HG03159 (cell line): Measurements from ENCODE around the gene CCDC127.
"Not testable (repeated sequence)": the region's sequence is repeated elsewhere in the genome, so short reads cannot be mapped to it uniquely, and the experiment has no call there.

Experiments
- ATAC-seq: cut with Tn5 transposase; IDR thresholded peaks from one replicate; pipeline ENCODE4 v1.9.1; 2021; ENCODE audit warnings: mild to moderate bottlenecking, moderate library complexity; ENCODE audit not compliant: unreplicated experiment

The CCDC127 gene

GRCh38 chr5:204462-204861 is 13.5 kb downstream of the CCDC127 start:
- ATAC-seq, result no peak

- no peak for ATAC-seq
Observed at GRCh38 chr5:204001-204400, 14.0 kb downstream of the CCDC127 start.

DNA sequence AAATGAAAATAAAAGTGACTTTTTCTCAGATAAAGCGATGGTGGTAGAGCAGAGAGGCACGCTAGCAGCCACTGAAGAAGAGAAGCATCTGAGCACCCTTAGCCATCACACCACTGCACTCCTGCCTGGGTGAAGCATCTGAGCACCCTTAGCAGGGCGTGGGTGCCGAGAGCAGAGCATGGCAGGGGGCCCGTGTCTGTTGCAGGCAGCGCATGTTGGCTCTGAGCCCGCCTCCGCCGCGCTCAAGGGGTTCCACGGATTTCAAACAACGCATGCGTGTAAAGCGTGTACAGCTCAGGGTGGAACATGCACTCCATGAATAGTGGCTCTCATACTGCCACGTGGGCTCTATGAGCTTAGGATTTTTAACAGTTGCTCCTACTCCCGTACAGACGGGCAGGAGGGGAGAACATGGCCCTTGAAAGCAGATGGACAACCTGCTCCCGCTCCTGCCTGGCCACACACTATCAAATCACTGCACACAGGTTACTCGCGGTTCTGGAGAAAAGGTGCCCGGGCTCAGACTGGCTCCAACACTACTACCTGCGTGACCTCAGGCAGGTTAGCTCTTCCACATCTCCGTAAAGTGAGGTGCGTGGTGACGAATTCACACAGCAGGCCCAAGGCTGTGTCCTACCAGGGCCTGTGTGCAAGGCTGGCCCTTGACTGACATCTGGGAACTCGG is 14.6 kb downstream of the CCDC127 start:
- no peak for ATAC-seq

DNA sequence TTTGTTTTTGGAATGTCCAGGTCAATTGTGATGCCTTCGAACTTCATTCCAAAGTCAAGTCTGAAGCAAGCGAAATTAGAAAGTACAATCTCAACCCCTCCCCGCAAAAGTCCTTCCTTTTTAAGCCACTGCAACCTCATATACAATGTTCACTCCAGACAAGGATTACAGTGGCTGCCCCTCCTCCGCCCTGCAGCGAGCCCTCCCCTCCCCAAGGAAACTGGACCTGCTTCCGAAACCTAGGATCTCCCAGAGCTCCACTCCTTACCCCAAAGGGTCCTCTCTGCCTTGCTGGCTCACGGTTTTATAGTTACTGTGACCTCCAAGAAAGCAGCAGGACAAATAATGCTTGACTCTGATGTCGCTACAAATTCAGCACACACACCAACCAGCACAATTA is 16.3 kb downstream of the CCDC127 start:
- no peak for ATAC-seq

- ATAC-seq, result no peak
Observed at GRCh38 chr5:200985-201384, 17.0 kb downstream of the CCDC127 start.

- no peak for ATAC-seq
Observed at GRCh38 chr5:199950-200645, 17.9 kb downstream of the CCDC127 start.

GRCh38 chr5:199197-199949 is 18.6 kb downstream of the CCDC127 start:
- no peak for ATAC-seq

GRCh38 chr5:198516-199196 is 19.3 kb downstream of the CCDC127 start:
- ATAC-seq, result no peak

DNA sequence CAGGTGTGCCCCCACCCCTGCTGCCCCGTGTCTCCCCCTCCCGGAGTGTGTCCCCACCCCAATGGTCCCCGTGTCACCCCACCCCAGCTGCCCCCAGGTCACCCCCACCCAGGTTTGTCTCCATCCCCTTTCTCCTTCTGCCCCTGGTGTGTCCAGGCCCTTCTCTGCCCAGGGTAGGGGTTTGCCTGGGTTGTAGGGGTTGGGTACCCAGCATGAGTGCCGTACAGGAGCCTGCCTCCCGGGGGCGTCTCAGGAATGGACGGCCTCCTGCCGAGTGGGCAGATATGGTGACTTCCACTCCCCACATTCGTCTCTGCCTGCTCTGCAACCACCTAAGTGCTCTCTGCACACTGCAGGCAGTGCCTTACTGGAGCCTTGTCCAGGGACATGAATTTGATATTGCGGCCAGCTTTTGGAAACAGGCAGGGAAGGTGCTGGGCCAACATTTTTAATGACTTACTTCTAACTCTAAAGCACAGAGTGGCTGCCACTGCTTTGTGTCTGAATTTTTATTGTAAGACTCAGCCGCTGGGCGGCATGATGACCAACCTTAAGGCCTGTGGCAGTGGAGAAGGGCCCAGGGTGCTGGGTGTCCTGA is 20.0 kb downstream of the CCDC127 start:
- no peak for ATAC-seq

DNA sequence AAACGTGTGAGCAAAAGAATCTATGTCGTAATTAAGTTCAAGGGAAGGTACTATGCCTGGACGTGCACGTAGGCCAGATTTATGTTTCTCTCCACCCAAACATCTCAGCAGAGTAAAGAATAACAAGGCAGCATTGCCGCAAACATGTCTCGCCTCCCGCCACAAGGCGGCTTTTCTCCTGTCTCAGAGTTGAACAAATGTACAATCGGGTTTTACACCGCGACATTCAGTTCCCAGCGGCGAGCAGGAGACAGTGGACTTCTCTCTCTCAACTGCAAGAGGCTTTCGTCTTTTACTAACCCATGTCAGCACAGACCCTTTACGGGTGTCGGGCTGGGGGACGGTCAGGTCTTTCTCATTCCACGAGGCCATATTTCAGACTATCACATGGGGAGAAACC is 20.9 kb downstream of the CCDC127 start:
- ATAC-seq, result not testable (repeated sequence)

DNA sequence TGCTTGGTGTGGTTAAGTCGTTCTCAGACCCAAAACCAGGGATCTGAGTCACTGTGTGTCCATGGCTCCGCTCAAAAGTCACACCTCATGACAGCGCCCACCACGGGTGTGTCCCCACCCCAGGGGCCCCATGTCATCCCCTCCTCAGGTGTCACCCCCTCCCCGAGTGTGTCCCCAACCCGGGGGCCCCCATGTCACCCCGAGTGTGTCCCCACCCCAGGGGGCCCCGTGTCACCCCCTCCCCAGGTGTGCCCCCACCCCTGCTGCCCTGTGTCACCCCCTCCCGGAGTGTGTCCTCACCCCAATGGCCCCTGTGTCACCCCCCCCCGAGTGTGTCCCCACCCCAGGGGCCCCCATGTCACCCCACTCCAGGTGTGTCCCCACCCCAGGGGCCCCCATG is 21.6 kb downstream of the CCDC127 start:
- ATAC-seq, result no peak

GRCh38 chr5:195401-196160 is 22.4 kb downstream of the CCDC127 start:
- ATAC-seq, result no peak

DNA sequence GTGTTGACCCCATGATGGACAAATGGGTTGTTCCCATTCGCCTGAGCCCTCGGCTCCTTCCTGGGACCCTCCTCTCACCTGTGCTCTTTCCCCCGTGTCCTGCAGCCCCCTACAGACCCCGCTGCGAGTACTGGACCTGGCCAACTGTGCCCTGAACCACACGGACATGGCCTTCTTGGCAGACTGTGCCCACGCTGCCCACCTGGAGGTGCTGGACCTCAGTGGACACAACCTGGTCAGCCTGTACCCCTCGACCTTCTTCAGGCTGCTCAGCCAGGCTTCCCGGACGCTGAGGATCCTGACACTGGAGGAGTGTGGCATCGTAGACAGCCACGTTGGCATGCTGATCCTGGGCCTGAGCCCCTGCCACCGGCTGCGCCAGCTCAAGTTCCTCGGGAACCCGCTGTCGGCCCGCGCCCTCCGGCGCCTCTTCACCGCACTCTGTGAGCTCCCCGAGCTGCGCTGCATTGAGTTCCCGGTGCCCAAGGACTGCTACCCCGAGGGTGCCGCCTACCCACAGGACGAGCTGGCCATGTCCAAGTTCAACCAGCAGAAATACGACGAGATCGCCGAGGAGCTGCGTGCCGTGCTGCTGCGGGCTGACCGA is 23.2 kb downstream of the CCDC127 start:
- no peak for ATAC-seq

DNA sequence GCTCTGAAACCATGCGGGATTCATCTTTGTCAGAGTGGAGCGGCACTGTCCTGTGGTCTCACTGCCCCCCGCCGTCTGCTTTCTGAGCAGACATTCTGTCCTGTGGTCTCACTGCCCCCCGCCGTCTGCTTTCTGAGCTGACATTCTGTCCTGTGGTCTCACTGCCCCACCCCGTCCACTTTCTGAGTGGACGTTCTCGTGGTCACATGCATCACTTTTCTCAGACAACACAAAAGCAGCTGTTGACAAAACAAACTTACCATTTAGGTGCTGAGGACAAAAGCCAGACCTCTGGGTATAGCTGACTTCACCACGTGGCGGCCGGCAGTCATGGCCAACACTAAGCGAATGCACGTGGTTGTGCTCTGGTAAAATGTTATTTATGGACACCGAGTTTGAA is 23.9 kb downstream of the CCDC127 start:
- no peak for ATAC-seq

DNA sequence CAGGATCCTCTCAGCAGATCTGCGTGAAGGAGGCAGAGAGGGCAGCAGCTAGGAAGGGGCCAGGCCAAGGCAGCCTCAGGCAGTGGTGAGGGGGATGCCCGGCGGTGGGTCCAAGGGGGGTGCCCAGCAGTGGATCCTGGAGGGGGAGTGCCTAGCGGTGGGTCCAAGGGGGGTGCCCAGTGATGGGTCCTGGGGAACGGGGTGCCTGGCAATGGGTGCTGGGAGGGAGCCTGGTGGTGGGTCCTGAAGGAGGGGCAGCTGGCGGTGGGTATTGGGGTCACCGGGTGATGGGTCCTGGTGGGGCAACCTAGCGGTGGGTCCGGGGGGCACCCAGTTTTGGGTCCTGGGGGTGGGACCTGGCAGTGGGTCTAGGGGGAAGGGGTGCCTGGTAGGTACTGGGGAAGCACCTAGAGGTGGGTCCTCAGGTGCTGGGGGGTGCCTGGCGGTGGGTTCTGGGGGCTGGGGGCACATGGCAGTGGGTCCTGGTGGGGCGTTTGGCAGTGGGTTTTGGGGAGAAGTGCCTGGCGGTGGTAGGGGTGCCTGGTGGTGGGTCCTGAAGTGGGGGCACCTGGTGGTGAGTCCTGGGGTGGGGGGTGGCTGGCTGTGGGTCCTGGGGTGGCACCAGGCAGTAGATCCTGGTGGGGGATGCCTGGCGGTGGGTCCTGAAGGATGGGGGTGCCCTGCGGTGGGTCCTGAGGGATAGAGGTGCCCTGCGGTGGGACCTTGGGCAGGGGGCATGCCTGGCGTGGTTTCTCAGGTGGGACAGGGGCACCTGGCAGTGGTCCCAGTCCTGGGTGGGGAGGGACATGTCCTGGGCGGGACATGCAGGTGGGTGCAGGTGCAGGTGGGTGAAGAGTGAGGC is 24.8 kb downstream of the CCDC127 start:
- ATAC-seq, result no peak

GRCh38 chr5:192691-192969 is 25.3 kb downstream of the CCDC127 start:
- ATAC-seq, result no peak

GRCh38 chr5:191949-192690 is 25.8 kb downstream of the CCDC127 start:
- no peak for ATAC-seq
